CD4-positive, alpha-beta T cell treated with Interleukin-4 for 1 hour (primary cell): ENCODE results near the gene CDK5RAP2.
"Not testable (repeated sequence)": the region's sequence is repeated elsewhere in the genome, so short reads cannot be mapped to it uniquely, and the experiment has no call there.

Experiments used
- DNase-seq, 2 donors: peaks; one replicate each; pipeline ENCODE4 v3.0.0-alpha.2; 2020 to 2022

Gene CDK5RAP2

DNA sequence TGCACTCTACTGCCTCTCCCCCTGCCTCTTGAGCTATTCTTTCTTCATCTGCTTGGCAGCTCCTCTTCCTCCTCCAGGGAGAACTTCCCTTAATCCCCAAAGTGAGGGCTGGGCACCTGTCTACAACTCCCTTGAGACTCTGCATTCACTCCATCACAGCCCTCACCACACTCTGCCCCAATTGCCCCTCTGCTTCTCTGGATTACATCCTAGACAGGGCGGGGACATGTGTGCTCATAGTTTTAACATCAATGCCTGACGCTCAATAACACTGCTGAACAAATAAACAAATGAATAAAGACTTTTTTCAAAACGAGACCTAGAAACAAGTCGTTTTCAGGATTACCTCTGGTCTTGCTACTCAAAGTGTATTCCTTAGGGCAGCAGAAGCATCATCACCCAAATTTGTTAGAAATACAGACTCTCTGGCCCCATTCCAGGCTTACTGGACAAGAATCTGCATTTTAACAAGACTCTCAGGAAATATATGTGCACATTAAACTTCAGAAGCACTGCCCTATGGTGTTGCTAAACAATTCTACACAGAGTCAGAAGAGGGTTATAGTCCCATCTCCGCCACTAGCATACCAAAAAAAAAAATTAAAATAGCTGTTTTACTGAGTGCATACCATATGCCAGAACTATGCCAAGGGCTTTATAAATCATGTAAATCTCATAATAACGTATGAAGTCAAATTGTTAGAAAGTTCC, 115.6 kb downstream of the CDK5RAP2 start:
- no peak for DNase-seq

DNA sequence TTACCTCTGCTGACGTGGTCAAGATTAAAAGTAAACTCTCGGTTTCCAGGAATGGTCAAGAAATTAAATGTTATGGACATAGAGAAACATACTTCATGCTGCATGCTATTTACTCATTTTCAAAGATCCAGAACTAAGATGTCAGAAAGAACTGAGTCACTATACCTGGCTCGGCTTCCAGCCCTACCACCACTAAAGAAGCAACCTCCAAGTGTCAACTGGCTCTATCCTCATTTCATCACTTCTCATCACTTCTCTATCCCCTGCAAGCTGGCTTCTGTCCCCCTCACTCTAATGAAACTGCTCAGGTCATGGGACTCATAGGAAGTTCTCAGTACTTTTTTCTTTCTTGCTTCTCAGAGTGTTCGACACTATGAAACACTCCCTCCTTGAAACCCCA, 116.2 kb downstream of the CDK5RAP2 start:
- DNase-seq = no peak

DNA sequence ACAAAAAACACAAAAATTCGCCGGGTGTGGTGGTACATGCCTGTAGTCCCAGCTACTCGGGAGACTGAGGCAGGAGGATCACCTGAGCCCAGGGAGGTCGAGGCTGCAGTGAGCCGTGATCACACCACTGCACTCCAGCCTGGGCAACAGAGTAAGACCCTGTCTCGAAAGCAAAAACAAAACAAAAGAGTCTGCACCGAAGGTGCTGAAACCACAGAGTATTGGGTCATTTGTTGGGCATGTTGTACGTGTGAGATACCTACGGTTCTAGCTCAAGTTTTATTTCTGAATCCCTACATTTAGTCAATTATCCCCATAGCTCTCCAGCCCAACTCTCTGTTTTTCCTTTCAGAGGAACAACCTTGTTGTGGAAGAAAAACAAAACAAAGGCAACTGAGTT, 118.3 kb downstream of the CDK5RAP2 start:
- DNase-seq = not testable (repeated sequence)

DNA sequence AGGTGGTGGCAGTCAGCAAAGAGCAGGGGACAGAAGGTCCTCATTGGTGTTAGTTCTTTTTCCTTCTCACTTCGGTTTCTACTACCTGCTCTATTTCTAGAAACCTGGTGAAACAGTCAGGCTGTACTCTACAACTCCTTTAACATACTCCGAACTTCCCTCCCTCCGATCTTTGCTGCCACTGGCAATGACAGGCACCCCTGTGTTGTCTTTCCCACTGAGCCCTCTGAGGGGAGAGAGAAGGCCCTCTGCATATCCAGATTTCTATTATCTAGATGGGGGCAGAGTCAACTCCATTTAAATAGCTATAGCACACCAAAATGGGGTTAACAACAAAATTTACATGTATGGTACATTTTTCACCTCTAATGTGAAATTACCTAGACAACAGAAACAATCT, 123.7 kb downstream of the CDK5RAP2 start:
- no peak for DNase-seq

DNA sequence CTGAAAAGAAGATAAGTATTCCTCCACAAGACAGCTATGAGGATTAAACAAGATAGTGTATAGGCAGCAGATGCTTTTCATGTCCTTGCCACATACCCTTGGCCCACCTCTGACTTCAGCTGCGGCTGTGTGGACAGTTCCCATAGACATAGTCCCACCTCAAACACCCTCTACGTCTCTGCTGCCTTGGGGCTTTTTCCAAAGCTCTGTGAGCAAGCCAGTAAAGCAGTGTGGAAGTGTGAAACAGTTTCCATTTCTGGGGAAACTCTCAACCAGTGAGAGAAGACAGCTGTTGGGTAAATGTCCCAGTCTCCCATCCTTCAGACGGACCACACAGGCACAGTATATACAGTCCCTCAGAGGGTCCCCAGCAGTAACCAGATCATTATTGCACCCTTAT, 125.5 kb downstream of the CDK5RAP2 start:
- no peak for DNase-seq

DNA sequence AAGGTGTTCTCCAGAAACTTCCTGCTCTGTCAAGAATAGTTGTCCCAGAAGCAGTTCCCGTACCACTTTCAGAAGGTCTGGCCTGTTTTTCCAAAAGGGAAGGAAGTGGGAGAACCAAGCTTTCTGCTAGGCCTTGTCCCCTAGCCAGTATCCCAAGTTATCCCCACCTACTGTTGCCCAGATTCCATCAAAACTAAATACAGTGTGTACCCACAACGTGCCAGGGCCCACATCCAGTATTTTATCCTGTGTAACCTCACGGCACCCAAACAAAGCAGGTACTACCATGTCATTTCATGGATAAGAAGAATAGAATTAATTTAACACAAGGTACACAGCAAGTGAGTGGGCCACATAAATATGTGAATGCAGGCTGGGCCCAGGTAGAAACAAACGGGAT, 126.2 kb downstream of the CDK5RAP2 start:
- DNase-seq = no peak

DNA sequence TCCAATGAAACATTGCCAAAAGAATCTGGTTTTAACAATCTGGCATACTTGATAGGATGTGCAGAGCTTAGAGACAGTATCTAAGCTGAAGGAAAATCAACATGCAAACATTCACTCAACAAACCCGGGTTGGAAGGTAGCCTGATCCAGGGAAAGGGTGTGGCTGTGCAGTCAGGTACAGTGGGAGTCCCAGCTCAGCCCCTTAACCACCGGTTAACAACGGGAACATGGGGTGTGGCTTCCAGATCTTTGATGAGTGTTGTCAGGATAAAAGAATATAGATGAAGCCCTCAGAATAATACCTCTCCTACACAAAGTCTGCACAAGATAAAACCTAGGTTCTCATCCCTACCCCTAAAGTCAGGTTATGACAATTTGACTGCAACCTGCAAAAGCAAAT, 127.3 kb downstream of the CDK5RAP2 start:
- DNase-seq = no peak

DNA sequence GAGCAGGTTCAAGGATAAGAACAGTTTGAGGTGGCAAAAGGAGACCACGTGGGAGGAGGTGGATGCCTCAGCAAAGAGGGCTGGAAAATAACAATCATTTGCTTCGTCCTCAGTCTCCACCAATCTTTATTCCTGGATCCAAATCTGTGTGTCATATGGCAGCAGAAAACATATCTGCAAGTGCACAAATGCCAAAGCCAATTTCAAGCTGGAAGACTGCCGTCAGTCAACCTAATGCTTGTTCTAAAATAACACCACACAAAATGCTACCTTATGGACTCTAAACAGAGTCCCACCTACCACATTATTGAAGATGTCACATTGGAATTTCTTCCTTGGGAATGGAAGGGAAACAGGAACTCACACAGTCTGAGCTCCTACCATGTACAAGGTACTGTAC, 129.1 kb downstream of the CDK5RAP2 start:
- no peak for DNase-seq

DNA sequence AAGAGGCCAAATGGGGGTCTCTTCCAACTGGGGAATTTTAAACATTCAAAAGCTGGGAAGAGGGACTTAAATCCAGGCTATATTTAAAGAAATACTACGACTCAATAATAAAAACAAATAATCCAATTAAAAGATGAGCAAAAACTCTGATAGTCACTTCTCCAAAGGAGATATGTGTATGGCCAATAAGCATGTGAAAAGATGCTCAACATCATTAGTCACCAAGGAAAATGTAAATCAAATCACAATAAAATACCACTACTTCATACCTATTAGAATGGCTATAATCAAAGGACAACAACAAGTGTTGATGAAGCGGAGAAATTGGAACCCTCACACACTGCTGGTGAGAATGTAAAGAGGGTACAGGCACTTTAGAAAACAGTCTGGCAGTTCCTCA, 130.4 kb downstream of the CDK5RAP2 start:
- no peak for DNase-seq

DNA sequence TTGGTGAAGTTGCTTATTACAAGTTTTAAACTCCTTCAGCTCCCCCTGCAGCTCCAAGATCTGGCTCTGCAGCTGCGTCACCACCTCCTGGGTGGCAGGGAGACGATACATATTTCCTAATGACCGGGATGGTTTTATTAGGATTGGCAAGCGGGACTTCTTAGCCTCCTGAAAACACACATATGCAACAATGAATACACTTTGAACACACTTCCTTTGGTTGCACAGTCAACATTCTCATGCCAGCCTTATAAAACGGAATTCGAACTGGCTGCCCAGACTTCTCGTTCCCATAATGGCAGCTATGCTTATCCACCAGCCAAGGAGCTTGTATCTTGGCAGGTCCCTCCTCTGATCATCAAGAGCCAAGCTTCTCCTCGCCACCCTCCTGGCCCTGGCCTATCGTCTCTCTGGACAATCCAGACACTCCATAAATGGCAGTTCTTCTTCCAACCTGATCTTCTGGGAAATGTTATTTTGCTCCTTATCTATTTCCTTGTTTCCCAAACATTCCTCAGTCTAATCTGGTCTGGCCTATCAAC, 131.9 kb downstream of the CDK5RAP2 start:
- DNase-seq = no peak

DNA sequence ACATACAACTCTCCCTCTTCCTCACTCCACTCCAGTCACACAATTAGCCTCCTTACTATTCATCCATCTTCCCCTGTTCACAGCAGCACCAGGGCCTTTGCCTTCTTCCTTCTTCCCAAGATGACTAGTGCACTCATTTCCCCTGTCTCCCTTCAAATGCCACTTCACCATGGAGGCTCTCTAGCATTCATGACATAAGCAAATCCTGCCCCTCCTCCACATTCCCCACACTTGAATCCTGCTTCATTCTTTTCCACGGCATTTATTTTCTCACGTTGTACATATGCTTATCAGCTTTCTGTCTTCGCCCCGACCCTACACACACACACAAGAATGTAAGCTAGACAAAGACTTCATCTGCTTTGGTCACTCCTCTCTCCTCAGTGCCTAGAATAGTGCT, 133.3 kb downstream of the CDK5RAP2 start:
- DNase-seq = no peak

DNA sequence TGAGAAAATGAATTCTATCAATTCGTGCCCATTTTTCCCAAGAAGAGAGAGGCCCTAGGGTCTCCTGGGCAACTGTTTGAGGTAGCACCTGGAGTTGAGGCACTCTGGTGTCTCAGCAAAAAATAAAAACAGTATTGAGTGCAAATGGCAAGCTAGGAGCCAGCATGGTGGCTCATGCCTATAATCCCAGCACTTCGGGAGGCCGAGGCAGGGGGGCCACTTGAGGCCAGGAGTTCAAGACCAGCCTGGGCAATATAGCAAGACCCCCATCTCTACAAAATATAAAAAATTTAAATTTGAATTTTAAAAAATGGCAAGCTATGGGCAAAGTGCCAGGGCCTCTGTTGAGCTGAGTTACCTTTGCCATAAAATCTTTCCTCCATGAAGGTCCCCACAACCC, 136.0 kb downstream of the CDK5RAP2 start:
- no peak for DNase-seq

DNA sequence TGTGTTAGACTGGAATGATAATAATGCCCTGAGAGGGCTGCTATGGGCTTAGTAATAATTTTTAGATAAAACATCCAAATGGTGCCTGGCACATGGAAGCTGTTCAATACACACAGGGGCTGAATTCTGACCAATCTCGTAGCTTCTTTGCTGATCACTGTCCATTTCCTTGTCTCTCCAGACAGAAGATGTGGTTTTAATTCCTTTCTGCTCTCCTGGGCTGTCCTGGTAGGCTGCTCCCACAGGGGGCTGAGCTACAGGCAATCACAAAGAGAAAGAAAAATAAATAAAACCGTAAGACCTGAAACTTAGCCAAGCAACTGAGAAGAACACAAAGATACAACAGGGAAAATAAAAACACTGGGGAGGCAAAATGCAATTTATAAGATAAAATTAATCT, 136.5 kb downstream of the CDK5RAP2 start:
- DNase-seq = no peak

DNA sequence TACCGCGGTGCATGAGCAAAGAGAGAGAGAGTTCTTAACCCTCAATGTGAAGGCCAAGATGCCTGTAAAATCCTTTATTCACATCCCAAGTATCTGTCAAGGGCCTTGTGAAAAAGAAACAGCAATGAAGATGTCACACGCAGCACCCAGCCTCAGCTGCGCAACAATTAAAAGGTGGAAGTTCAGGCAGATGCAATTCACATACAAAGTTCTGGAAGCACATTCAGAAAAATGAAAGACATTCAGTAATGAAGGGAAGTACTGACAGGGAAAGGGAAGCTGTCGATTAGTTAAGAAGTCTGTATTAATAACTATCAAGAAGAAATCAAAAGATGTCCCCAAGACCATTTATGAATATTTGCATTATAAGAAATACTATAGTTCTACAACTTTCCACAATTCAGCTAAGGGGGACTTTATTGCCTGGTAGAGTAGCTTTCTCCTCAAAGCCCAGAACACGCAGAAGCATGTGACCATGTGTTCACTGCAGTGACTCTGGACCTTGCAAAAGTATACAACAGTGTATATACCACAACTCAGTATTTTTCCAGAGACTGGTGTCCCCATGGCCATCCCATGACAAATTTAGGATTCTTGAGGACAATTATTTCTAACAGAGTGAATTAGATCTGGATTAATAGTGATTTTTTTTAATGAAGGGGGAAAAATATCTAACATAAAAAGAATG, 137.5 kb downstream of the CDK5RAP2 start:
- no peak for DNase-seq

DNA sequence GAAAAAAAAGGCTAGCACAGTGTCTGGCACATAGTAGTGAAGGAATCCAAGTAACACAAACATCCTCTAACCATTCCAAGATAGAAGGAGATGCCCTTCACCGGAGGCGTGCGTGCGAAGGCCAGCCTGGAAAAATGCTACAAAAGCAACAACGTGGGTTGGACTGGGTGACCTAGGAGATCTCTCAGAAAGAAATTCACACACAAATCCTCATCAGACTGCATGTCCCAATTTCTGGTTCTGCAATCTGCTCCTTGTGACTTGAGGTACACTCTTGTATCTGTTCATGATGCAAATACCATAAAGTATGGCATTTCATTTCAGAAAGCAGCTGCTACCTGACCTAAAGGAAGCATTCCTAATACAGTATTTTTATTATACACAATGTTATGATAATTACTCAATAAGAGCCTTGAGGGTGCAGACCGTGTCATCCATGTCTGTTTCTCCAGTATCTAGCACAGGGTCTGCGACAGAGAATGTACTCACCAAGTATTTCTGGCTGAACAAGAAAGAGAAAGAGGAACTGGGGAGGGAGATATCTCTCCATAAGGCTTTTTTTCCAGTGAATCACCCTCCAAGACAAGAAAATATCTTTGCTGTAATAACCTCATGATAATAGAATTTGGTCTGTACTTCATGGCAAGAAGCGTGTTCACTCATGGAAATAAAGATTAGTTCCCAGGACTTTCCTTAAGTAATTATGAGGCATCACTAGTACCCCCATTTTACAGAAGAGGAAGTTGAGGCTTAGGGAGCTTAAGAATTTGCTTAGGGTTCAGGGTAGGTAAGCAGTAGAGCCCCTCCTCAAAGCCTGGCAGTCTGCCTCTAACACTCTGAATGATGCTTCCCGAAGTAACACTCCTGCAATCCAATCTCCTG, 138.3 kb downstream of the CDK5RAP2 start:
- no peak for DNase-seq

DNA sequence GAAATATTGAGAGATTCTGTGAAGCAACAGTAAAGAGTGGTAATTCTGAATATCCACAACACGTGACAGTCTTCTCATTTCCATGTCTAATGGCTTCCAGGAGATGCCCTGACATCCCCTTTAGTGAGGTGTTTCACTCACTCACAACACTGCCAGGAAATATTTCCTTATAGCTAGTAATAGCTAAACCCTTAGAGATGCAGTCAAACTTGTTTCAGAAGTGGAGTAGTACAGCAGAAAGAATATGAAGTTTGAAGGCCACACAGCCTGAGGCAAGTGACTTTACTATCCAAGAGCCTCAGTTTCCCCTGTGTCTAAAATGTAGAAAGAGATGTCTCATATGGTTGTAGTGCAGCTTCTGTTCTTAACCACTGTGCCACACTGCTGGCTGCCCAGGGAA, 139.2 kb downstream of the CDK5RAP2 start:
- no peak for DNase-seq

DNA sequence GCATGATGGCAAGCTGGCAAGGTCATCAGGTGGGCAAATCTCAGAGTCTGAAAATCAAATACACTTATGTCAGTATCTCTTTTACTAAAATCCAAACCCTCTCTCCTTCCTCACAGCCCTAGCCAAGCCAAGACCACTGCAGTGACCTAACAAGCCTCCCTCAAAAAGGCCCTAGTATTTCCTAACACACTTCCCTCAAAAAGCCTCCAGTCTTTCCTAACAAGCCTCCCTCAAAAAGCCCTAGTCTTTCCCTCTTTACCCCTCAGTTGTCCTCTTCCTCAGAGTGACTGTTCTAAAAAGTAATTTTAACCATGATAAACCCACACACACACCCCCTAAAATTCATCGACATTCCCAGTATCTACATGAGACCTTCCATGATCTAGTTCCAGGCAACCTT, 140.0 kb downstream of the CDK5RAP2 start:
- no peak for DNase-seq

DNA sequence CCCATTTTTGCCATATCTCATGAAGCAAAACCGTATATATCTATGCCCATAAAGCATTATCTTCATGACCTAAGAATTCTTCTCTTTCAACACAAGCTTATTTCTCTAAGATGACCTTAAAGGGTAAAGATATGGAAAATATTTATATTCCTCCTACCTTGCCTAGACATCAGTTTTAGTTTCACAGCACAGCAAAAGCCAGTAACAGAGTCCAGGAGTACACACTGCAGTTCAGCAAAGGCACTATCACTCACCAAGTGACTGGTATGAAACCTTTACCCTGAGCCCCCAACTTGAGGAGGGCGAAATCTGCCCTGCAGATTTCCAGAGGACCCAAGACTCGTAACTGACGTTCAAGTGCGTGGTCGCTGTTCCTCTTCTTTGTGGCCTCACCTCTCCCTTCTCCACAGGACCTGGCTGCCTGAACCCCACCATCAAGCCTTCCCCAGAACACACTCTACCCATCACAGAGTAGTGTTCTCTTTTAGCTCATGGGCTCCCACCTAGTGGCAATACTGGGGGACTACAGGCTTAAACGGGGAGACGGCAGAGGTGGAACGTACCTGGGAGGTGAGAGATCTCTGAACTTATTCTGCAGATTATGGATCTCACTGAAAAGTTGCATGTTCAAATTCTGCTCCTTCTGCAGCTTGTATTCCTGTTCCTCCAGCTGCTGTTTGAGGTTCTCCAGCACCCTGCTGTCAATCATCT, 141.0 kb downstream of the CDK5RAP2 start:
- DNase-seq = no peak

DNA sequence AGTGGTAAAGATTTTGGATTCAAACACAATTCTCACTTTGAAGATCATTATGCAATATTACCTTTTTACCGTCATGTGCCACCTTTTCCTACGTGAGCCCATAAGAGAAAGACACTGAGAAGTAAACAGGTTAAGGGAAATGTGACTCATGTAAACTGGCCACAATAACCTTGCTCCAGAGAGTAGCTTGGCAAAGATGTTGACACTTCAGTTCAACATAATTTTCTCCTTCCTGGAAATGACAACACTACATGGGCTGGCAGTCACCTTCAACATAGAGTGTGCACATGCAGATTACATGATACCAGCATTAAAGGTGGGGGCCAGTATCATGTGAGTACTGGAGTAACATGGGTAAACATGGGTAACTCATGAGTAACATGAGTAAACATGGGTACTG, 141.9 kb downstream of the CDK5RAP2 start:
- no peak for DNase-seq

DNA sequence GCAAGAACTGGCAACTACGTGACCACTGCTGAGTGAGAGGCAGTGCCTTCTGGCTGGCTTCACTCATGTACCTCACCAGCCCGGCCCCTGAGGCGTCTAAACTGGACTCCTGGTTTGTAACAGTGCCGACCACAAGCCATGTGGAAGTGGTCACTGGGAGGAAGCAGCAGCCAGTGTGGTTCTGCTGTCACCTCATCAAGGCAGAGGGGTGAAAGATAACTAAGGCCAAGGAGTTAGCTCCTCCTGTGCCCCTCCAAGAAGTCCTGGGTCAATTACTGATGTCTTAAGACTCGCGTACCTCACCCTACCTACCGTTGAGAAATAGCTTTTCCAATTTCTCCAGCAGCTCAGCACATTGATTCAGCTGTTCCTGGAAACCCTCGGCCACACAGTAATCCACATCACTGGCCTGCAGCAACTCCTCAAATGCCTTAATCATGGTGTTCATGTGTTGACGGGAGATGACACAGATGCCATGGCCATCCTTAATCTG, 142.9 kb downstream of the CDK5RAP2 start:
- peak in 1 of 2 donors; percentile 23 for DNase-seq

DNA sequence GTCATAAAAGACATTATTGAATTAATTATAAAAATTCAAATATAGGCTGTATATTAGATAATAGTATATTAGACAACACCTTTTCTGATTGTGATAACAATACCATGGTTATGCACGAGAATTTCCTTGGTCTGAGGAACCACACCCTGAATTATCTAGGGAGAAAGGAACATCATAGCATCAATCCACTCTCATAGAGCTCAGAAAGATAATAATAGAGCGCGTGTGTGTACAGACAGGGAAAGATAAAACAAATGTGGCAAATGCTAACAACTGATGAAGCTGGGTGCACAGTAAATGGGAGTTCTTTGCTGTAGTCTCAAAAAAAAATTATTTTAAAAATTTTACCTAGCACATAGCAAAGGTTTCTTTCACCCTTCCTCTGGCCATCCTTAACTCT, 143.5 kb downstream of the CDK5RAP2 start:
- no peak for DNase-seq

DNA sequence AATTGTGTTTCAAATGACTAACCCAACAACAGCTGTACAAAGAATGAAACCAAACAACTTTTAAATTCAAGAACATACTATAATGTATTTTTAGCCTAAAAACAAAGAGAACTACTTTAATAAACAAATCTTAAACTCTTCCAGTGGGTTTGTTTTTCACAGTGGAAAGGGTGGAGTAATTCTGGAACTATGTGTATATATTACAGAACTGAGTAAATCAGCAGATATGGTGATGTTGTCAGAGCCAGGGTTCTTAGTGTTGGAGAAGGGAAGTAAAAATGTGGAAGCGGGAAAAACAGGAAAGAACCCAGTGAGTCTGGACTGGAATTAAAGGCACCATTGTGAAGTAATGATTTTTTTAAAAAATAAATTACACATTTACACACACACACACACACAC, 144.9 kb downstream of the CDK5RAP2 start:
- no peak for DNase-seq

DNA sequence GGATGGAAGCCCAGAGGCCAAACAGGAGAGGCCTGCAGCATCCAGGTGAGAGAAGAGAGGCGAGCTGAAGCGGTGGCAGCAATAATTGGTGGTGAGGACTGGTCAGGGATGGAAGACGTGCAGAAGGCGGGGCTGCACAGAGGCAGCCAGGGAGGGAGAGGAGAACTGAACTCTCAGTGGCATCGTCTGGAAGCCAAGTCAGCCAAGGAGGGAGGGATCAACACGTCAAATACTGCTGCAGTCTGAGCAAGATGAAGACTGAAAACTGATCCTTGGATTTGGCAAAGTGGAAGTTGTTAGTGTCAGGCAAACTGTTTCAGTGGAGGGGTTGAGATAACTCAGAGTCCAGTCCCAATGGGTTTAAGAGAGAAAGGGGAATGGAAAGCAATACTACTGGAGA, 145.4 kb downstream of the CDK5RAP2 start:
- no peak for DNase-seq
